ENCODE measurements around the gene UBXN4.

UBXN4 gene

GRCh38 chr2:135733045-135733444, 8.6 kb upstream of the UBXN4 start:
- Histone ChIP-seq H3K4me1 (ENCODE audit: control insufficient read depth, insufficient read depth, low read length) (no peaks in the 10 kb centered on the region), H3K36me3 (ENCODE audit: control insufficient read depth in 2 of 2, insufficient read depth in 2 of 2, low read length in 2 of 2) (no peaks in the 10 kb centered on the region), H3K4me3 (ENCODE audit: low read length in 2 of 2) (no peak overlapping the region), H3K9me3 (ENCODE audit: control insufficient read depth in 2 of 2, low read length in 2 of 2) (no peaks in the 10 kb centered on the region), H3K9ac (ENCODE audit: low read length in 2 of 2) (no peak overlapping the region), H3K27ac (ENCODE audit: low read length) (no peak overlapping the region), H3K27me3 (ENCODE audit: control insufficient read depth in 1 of 2, insufficient read depth in 2 of 2, low read length in 2 of 2) (no peaks in the 10 kb centered on the region)

DNA sequence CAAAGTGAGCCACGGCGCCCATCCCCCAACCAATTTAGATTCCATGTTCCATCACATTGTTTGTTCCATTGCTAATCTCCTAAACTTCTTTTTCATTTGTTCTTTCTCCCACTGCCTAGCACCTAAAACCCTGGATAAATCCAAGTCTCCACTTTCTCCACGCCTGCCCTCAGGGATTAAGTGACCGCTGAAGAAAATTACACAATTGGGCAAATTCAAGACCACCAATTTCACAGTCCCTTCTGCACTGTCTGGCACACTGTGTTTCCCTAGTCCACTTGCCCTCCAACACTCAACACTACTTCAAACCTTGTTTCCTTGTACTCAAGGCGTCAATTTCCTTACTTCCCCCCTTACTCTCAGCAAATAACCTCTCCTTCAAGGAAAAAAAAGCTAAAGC, 5.1 kb upstream of the UBXN4 start:
- H3K27ac ChIP-seq (ENCODE audit: low read length) = no peak overlapping the region
- H3K4me1 ChIP-seq (ENCODE audit: control insufficient read depth, insufficient read depth, low read length) = no peaks in the 10 kb centered on the region
- no peaks in the 10 kb centered on the region for H3K36me3 ChIP-seq (ENCODE audit: control insufficient read depth in 2 of 2, insufficient read depth in 2 of 2, low read length in 2 of 2)
- no peak overlapping the region for H3K9ac ChIP-seq (ENCODE audit: low read length in 2 of 2)
- no peaks in the 10 kb centered on the region for H3K9me3 ChIP-seq (ENCODE audit: control insufficient read depth in 2 of 2, low read length in 2 of 2)
- no peaks in the 10 kb centered on the region for H3K27me3 ChIP-seq (ENCODE audit: control insufficient read depth in 1 of 2, insufficient read depth in 2 of 2, low read length in 2 of 2)
- H3K4me3 ChIP-seq (ENCODE audit: low read length in 2 of 2) = no peak overlapping the region

DNA sequence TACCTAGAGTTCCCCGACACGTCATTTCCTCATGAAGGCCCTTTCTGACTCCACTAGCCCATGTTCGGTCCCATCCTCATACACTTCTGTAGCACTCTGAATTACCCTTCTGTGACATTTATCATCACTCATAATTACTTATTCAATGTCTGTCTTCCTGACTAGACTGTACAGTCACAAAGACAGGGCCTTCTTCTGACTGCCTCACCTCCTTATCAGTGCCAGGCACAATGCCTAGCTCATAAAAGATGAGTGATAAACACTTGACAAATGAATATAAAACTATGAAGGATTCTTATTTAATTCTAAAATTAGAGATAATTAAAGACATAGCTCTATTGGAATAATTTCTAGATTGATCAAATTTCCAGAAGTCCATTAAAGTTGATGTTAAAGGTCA, 1.4 kb upstream of the UBXN4 start:
- Histone ChIP-seq H3K27me3 (ENCODE audit: control insufficient read depth in 1 of 2, insufficient read depth in 2 of 2, low read length in 2 of 2) (no peaks in the 10 kb centered on the region), H3K9me3 (ENCODE audit: control insufficient read depth in 2 of 2, low read length in 2 of 2) (no peaks in the 10 kb centered on the region), H3K4me3 (ENCODE audit: low read length in 2 of 2) (no peak overlapping the region)

DNA sequence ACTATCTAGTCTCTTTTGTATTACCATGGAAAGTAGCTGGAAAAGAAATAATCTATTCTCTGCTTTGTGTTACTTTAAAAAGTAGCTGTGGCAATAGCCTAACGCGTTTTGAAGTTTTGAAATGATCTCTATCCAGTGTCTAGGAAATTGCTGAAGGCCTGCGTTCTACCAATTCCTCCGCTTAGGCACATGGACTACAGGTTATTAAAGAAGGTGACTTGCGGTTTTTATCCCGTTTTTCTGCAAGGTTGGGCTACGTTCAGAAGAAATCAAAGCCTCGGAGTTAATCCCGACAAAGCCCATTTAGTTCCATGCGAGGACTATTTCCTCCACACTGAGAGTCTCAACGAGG, 636 bp upstream of the UBXN4 start:
- Histone ChIP-seq H3K4me1 (ENCODE audit: control insufficient read depth, insufficient read depth, low read length) (no peaks in the 10 kb centered on the region), H3K4me3 (ENCODE audit: low read length in 2 of 2) (peak overlapping the region; percentile 5 to 86), H3K9ac (ENCODE audit: low read length in 2 of 2) (no peak overlapping the region), H3K27me3 (ENCODE audit: control insufficient read depth in 1 of 2, insufficient read depth in 2 of 2, low read length in 2 of 2) (no peaks in the 10 kb centered on the region), H3K27ac (ENCODE audit: low read length) (peak overlapping the region; percentile 97), H3K36me3 (ENCODE audit: control insufficient read depth in 2 of 2, insufficient read depth in 2 of 2, low read length in 2 of 2) (peaks cover 0 to 2% of the 10 kb centered on the region in 2 donors), H3K9me3 (ENCODE audit: control insufficient read depth in 2 of 2, low read length in 2 of 2) (no peaks in the 10 kb centered on the region)

More for the DNA sequence above, 1.4 kb upstream of the UBXN4 start:
- Histone ChIP-seq H3K27ac (ENCODE audit: low read length) (no peak overlapping the region), H3K4me1 (ENCODE audit: control insufficient read depth, insufficient read depth, low read length) (no peaks in the 10 kb centered on the region), H3K9ac (ENCODE audit: low read length in 2 of 2) (no peak overlapping the region), H3K36me3 (ENCODE audit: control insufficient read depth in 2 of 2, insufficient read depth in 2 of 2, low read length in 2 of 2) (peaks cover 0 to 2% of the 10 kb centered on the region in 2 donors)

DNA sequence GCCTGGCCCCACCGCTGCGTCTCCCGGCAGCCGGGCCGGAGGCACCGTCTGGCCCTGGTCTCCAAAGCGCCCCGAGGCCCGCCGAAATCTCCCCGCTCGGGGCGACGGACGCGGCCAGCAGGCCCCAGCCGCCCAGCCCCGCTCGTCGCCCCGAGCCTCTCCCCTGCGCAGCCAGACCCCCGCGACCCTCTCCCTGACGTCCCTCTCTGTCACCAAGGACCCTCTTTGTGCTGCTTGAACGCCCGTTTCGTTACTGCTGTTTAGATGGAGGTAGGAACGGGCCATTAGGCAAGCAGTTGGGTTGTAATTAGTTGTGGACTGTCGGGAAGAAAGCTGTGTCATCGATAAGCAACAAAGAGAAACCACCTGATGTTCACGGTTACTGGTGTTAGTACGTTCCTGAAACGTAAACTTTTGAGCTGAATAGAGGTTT, 686 bp downstream of the UBXN4 start:
- H3K4me3 ChIP-seq (ENCODE audit: low read length in 2 of 2) = peak overlapping the region; percentile 86 to 96
- no peaks in the 10 kb centered on the region for H3K4me1 ChIP-seq (ENCODE audit: control insufficient read depth, insufficient read depth, low read length)
- peak overlapping the region; percentile 97 for H3K27ac ChIP-seq (ENCODE audit: low read length)
- H3K9ac ChIP-seq (ENCODE audit: low read length in 2 of 2) = peak overlapping the region; percentile 94 to 97
- no peaks in the 10 kb centered on the region for H3K27me3 ChIP-seq (ENCODE audit: control insufficient read depth in 1 of 2, insufficient read depth in 2 of 2, low read length in 2 of 2)
- peaks cover 0 to 2% of the 10 kb centered on the region in 2 donors for H3K36me3 ChIP-seq (ENCODE audit: control insufficient read depth in 2 of 2, insufficient read depth in 2 of 2, low read length in 2 of 2)
- no peaks in the 10 kb centered on the region for H3K9me3 ChIP-seq (ENCODE audit: control insufficient read depth in 2 of 2, low read length in 2 of 2)

DNA sequence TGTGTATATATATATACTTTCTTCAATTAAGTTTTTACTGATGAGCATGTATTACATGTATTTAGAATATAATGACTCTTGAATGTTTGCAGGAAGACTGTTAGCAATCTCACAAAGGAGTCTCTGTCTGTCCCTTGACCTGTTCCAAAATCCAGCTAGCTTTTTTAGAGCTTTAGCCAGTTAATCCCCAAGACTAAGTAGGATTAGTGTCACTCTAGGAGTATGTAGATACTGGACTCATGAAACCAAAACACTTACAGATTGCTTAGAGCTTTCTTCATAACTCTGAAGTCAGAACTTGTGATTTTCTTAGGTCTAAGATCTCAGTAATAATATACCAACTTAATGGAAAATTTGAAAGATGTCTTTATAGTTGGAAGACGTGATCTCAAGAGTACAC, 2.2 kb downstream of the UBXN4 start:
- H3K27ac ChIP-seq (ENCODE audit: low read length) = no peak overlapping the region
- H3K4me3 ChIP-seq (ENCODE audit: low read length in 2 of 2) = peak overlapping the region in 1 of 2 donors; percentile 34
- peaks cover 1 to 2% of the 10 kb centered on the region in 2 donors for H3K36me3 ChIP-seq (ENCODE audit: control insufficient read depth in 2 of 2, insufficient read depth in 2 of 2, low read length in 2 of 2)
- no peaks in the 10 kb centered on the region for H3K4me1 ChIP-seq (ENCODE audit: control insufficient read depth, insufficient read depth, low read length)
- H3K9ac ChIP-seq (ENCODE audit: low read length in 2 of 2) = no peak overlapping the region
- H3K9me3 ChIP-seq (ENCODE audit: control insufficient read depth in 2 of 2, low read length in 2 of 2) = no peaks in the 10 kb centered on the region
- no peaks in the 10 kb centered on the region for H3K27me3 ChIP-seq (ENCODE audit: control insufficient read depth in 1 of 2, insufficient read depth in 2 of 2, low read length in 2 of 2)

DNA sequence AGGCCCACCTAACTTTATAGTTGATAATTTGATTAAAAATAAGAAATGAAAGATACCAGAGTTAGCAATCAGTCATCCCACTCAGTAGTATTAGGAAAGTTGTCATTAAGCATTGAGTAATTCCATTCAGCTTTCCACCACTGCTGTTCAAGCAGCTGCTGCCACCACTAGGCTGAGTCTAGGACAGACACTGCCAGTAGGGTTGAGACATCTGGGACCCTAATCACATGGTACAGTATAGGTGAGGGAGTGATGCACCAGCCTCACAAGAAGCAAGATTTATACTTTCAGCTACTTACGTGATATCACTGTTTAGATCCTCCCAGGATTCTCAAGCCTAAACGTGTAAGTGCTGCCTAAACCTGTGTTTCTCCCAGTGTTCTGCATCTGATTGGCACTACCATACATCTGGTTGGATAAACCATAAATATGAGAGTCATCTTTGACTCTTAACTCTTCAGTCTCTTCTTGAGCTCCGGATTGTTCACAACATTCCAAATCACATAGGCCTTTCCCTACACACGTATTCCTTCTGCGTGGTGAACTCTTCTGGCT, 3.2 kb downstream of the UBXN4 start:
- H3K4me1 ChIP-seq (ENCODE audit: control insufficient read depth, insufficient read depth, low read length) = no peaks in the 10 kb centered on the region
- no peaks in the 10 kb centered on the region for H3K27me3 ChIP-seq (ENCODE audit: control insufficient read depth in 1 of 2, insufficient read depth in 2 of 2, low read length in 2 of 2)
- H3K9ac ChIP-seq (ENCODE audit: low read length in 2 of 2) = no peak overlapping the region
- peak overlapping the region in 1 of 2 donors; percentile 9 for H3K4me3 ChIP-seq (ENCODE audit: low read length in 2 of 2)
- H3K36me3 ChIP-seq (ENCODE audit: control insufficient read depth in 2 of 2, insufficient read depth in 2 of 2, low read length in 2 of 2) = peaks cover 2 to 6% of the 10 kb centered on the region in 2 donors
- H3K9me3 ChIP-seq (ENCODE audit: control insufficient read depth in 2 of 2, low read length in 2 of 2) = no peaks in the 10 kb centered on the region
- no peak overlapping the region for H3K27ac ChIP-seq (ENCODE audit: low read length)

GRCh38 chr2:135745545-135745944, 3.9 kb downstream of the UBXN4 start:
- peaks cover 2 to 8% of the 10 kb centered on the region in 2 donors for H3K36me3 ChIP-seq (ENCODE audit: control insufficient read depth in 2 of 2, insufficient read depth in 2 of 2, low read length in 2 of 2)
- no peak overlapping the region for H3K4me3 ChIP-seq (ENCODE audit: low read length in 2 of 2)
- no peak overlapping the region for H3K27ac ChIP-seq (ENCODE audit: low read length)
- H3K9ac ChIP-seq (ENCODE audit: low read length in 2 of 2) = no peak overlapping the region
- H3K9me3 ChIP-seq (ENCODE audit: control insufficient read depth in 2 of 2, low read length in 2 of 2) = no peaks in the 10 kb centered on the region
- no peaks in the 10 kb centered on the region for H3K27me3 ChIP-seq (ENCODE audit: control insufficient read depth in 1 of 2, insufficient read depth in 2 of 2, low read length in 2 of 2)
- no peaks in the 10 kb centered on the region for H3K4me1 ChIP-seq (ENCODE audit: control insufficient read depth, insufficient read depth, low read length)

- H3K4me3 ChIP-seq (ENCODE audit: low read length in 2 of 2) = no peak overlapping the region
- H3K27ac ChIP-seq (ENCODE audit: low read length) = no peak overlapping the region
- no peaks in the 10 kb centered on the region for H3K4me1 ChIP-seq (ENCODE audit: control insufficient read depth, insufficient read depth, low read length)
- H3K9ac ChIP-seq (ENCODE audit: low read length in 2 of 2) = no peak overlapping the region
- peaks cover 20 to 35% of the 10 kb centered on the region in 2 donors for H3K36me3 ChIP-seq (ENCODE audit: control insufficient read depth in 2 of 2, insufficient read depth in 2 of 2, low read length in 2 of 2)
- no peaks in the 10 kb centered on the region for H3K27me3 ChIP-seq (ENCODE audit: control insufficient read depth in 1 of 2, insufficient read depth in 2 of 2, low read length in 2 of 2)
- no peaks in the 10 kb centered on the region for H3K9me3 ChIP-seq (ENCODE audit: control insufficient read depth in 2 of 2, low read length in 2 of 2)
Measured at GRCh38 chr2:135755573-135755972, 13.9 kb downstream of the UBXN4 start.

GRCh38 chr2:135756692-135757091, 15.0 kb downstream of the UBXN4 start:
- H3K27ac ChIP-seq (ENCODE audit: low read length) = no peak overlapping the region
- no peak overlapping the region for H3K9ac ChIP-seq (ENCODE audit: low read length in 2 of 2)
- H3K9me3 ChIP-seq (ENCODE audit: control insufficient read depth in 2 of 2, low read length in 2 of 2) = no peaks in the 10 kb centered on the region
- H3K36me3 ChIP-seq (ENCODE audit: control insufficient read depth in 2 of 2, insufficient read depth in 2 of 2, low read length in 2 of 2) = peaks cover 28 to 41% of the 10 kb centered on the region in 2 donors
- H3K4me3 ChIP-seq (ENCODE audit: low read length in 2 of 2) = no peak overlapping the region
- no peaks in the 10 kb centered on the region for H3K27me3 ChIP-seq (ENCODE audit: control insufficient read depth in 1 of 2, insufficient read depth in 2 of 2, low read length in 2 of 2)
- H3K4me1 ChIP-seq (ENCODE audit: control insufficient read depth, insufficient read depth, low read length) = no peaks in the 10 kb centered on the region

- H3K9me3 ChIP-seq (ENCODE audit: control insufficient read depth in 2 of 2, low read length in 2 of 2) = no peaks in the 10 kb centered on the region
- H3K27ac ChIP-seq (ENCODE audit: low read length) = no peak overlapping the region
- H3K9ac ChIP-seq (ENCODE audit: low read length in 2 of 2) = no peak overlapping the region
- H3K36me3 ChIP-seq (ENCODE audit: control insufficient read depth in 2 of 2, insufficient read depth in 2 of 2, low read length in 2 of 2) = peaks cover 34 to 37% of the 10 kb centered on the region in 2 donors
- no peaks in the 10 kb centered on the region for H3K27me3 ChIP-seq (ENCODE audit: control insufficient read depth in 1 of 2, insufficient read depth in 2 of 2, low read length in 2 of 2)
- H3K4me3 ChIP-seq (ENCODE audit: low read length in 2 of 2) = no peak overlapping the region
- no peaks in the 10 kb centered on the region for H3K4me1 ChIP-seq (ENCODE audit: control insufficient read depth, insufficient read depth, low read length)
Measured at GRCh38 chr2:135762022-135762421, 20.4 kb downstream of the UBXN4 start.
